HFF-Myc (cell line): ENCODE results near the gene PSMB1.
A peak's percentile ranks its signal among the peaks of the same experiment; 100 is the strongest.

ENCODE experiments used
- DNase-seq: peaks from one replicate; pipeline ENCODE4 v3.0.0-alpha.2; 2011; ENCODE audit warnings: low read depth; ENCODE audit errors: extremely low read depth
- H3K4me3 ChIP-seq: replicated peaks from 2 replicates; pipeline ENCODE4 v1.5.1; 2011; ENCODE audit warnings: low read depth, mild to moderate bottlenecking, control low read depth, low read length
- TF ChIP-seq, protein P1 (sequence below): IDR thresholded peaks from 2 replicates; pipeline ENCODE4 v1.5.1; 2012; ENCODE audit warnings: mild to moderate bottlenecking, low read depth, low read length, control low read depth; ENCODE audit errors: missing control alignments

The PSMB1 gene

DNA sequence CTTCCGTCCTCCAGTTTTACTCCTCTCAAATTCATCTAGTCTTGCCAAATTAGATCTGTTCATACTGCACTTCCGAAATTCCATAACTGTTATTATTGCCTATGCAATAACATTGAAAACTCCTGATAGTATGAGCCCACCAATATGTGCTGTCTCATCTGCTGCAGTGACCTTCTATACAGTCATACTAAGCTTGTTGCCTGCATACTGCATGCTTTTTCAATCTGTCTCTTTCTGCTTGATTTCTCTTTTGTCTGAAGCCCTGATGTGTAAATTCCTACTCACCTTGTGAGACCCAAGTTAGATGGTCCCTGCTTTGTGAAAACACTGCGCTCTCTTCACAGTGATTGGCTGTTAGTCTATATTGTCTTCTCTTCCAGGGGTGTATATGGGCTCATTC is 2.2 kb upstream of the PSMB1 start:
- TF ChIP-seq, protein P1, sequence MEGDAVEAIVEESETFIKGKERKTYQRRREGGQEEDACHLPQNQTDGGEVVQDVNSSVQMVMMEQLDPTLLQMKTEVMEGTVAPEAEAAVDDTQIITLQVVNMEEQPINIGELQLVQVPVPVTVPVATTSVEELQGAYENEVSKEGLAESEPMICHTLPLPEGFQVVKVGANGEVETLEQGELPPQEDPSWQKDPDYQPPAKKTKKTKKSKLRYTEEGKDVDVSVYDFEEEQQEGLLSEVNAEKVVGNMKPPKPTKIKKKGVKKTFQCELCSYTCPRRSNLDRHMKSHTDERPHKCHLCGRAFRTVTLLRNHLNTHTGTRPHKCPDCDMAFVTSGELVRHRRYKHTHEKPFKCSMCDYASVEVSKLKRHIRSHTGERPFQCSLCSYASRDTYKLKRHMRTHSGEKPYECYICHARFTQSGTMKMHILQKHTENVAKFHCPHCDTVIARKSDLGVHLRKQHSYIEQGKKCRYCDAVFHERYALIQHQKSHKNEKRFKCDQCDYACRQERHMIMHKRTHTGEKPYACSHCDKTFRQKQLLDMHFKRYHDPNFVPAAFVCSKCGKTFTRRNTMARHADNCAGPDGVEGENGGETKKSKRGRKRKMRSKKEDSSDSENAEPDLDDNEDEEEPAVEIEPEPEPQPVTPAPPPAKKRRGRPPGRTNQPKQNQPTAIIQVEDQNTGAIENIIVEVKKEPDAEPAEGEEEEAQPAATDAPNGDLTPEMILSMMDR: no peak
- no peak for DNase-seq
- H3K4me3 ChIP-seq: peak overlapping the region; percentile 72

DNA sequence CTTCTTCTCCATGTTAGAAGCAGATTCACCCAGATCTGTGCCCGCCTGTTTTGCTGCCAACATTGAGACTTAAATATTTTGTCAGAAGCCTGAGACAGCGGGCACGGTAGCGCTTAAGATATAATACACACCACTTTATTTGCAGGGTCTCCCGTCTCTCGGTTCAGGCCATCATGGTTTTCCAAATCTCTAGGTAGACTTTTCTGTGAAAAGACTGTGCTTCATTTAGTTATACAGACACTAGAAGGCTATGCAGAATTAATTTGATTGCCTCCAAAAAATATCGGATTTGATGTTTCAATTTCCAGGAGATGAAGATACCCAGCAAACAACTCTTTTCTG is 1.7 kb upstream of the PSMB1 start:
- DNase-seq: no peak
- peak overlapping the region; percentile 72 for H3K4me3 ChIP-seq

DNA sequence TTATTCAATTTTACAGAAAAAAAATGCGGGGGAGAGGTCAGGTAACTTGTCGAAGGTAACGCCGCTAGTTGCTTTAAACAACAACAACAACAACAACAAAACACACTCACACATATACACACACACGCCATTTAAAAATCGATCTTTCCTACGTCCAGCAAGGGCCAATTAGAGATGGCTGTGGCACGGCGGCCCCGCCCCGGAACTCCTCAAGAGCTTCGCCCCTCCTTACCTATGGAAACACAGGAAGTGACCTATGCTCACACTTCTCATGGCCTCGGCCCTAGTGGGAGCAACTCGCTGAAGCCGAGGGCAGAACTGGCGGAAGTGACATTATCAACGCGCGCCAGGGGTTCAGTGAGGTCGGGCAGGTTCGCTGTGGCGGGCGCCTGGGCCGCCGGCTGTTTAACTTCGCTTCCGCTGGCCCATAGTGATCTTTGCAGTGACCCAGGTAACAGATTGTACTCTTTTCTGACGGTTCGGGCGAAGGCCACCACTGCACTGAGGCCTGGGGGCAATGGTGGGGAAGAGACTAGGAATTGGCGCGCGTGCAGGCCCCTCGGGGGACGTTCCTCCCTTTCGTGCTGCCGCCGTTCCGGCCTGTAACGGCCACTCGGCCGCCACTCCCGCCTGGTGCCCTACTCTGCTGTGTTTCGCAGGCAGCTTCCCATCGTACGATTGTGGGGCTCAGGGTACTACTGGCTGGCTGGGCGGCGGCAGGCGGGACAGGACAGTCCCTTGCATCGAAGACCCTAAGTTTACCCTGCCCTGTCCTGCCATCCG is 1.1 kb upstream of the PSMB1 start, which contains the start of gene TBP:
Gene TBP, plus strand, starts transcription at position 357 of the 783 bp plus-strand sequence. CDS start 2,661 bp downstream, outside the sequence.
- peak within 1 kb of the TSS; percentile 72 for H3K4me3 ChIP-seq
- TF ChIP-seq, protein P1: no peak
- DNase-seq: peak; percentile 95

More for the DNA sequence above, 1.7 kb upstream of the PSMB1 start:
- TF ChIP-seq, protein P1: no peak

DNA sequence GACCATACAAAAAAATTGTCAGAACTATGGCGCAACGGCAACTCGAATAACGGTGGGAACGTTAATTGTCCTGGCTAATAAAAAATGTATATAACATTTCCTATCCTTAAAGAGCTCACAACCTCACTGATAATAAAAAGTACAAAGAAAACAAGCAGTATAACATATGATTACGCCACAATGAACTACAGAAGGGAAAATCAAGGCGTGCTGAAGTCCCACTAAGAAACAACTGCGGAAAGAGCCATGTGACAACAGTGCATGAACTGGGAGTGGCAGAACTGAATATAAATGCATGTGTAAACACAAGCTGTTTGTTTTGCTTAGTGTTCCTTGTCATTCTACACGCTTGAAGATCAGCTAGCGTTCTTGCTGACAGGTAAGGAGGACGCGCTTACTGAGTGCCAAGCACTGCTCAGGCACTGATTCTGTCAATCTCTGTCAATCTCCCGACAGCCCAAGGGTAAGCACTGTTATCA is 466 bp upstream of the PSMB1 start:
- peak overlapping the region; percentile 72 for H3K4me3 ChIP-seq
- TF ChIP-seq, protein P1: no peak
- peak; percentile 15 for DNase-seq

DNA sequence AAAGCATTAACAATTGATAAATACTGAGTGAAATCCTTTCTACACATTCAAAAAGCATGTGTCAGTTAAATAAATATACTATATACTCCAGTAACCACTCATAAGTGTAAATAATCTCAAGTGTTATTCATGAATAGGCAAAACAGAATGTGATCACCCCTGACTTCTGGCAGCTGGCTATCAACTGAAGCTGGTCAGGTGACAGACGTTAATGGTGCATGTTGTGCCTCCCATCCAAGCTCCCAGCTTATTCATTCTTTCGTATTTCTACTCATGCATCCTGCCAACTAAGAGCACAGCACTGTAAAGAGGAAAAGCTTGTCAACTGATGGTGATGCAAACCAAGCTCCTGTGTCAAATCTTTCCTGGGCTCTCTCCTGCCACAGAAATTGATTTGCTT is 7.7 kb downstream of the PSMB1 start:
- TF ChIP-seq, protein P1: no peak
- no peak for DNase-seq
- no peak overlapping the region for H3K4me3 ChIP-seq

DNA sequence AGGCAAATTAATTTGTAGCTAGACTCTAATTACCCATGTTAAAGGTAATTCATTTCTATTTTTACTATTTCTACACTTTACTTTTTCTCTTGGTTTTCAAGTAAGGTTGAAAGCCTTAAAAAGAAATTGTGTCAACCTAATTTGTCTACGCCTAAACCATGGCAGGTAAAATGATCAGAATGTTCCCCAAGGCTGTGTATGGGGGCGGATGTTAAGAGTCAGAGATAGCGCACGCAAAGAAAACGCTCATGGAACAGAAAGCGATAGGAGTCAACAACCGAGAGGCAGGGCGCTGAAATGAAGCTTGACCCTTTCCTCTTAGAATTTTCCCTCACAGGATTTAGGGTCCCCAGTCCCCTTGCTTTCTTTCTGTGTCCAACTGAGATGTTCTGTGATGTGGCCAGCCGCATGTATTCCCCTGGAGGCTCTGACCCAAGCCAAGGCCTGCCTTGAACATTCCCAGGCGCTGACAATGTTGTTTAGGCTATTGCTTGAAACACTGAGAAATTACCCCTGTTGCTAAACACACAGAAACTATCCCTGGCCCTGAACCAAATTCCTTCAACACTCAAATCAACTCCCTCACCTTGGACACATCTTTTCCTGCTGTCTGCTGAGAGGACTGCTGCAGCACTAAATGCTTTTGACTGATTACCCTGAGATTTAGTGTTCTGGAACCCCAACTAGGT is 10.9 kb downstream of the PSMB1 start:
- no peak overlapping the region for H3K4me3 ChIP-seq
- TF ChIP-seq, protein P1: no peak
- DNase-seq: no peak
